GM19023 (cell line): Measurements from ENCODE around the gene ZFYVE28.

ENCODE experiments used
- ATAC-seq: cut with Tn5 transposase; IDR thresholded peaks from one replicate; pipeline ENCODE4 v1.9.1; 2021; ENCODE audit warnings: mild to moderate bottlenecking, moderate library complexity; ENCODE audit not compliant: unreplicated experiment

ZFYVE28 gene

GRCh38 chr4:2264481-2265041 lies 153.9 kb downstream of the ZFYVE28 start:
- no peak for ATAC-seq

GRCh38 chr4:2263926-2264321 lies 154.5 kb downstream of the ZFYVE28 start:
- ATAC-seq, result no peak

- ATAC-seq, result no peak
Observed at GRCh38 chr4:2262944-2263250, 155.5 kb downstream of the ZFYVE28 start.

GRCh38 chr4:2262145-2262943 lies 156.1 kb downstream of the ZFYVE28 start:
- peak; percentile 91 for ATAC-seq

GRCh38 chr4:2261853-2262144 lies 156.6 kb downstream of the ZFYVE28 start, which contains the start of gene MXD4:
MXD4 (minus strand) TSS chr4:2262109; CDS start chr4:2261980, 129 bp downstream.
- ATAC-seq, result peak; percentile 1

- ATAC-seq, result peak; percentile 19
Observed at GRCh38 chr4:2261110-2261852, 157.2 kb downstream of the ZFYVE28 start.

- ATAC-seq, result no peak
Observed at GRCh38 chr4:2260344-2261109, 157.9 kb downstream of the ZFYVE28 start.

- no peak for ATAC-seq
Observed at GRCh38 chr4:2259541-2260343, 158.7 kb downstream of the ZFYVE28 start.

- no peak for ATAC-seq
Observed at GRCh38 chr4:2259036-2259540, 159.4 kb downstream of the ZFYVE28 start.

- no peak for ATAC-seq
Observed at GRCh38 chr4:2258091-2259035, 160.1 kb downstream of the ZFYVE28 start.

- ATAC-seq, result no peak
Observed at GRCh38 chr4:2257361-2258081, 160.9 kb downstream of the ZFYVE28 start.

- ATAC-seq, result no peak
Observed at GRCh38 chr4:2256781-2257191, 161.7 kb downstream of the ZFYVE28 start.

GRCh38 chr4:2256156-2256731 lies 162.2 kb downstream of the ZFYVE28 start:
- no peak for ATAC-seq

GRCh38 chr4:2255501-2256155 lies 162.8 kb downstream of the ZFYVE28 start:
- no peak for ATAC-seq

GRCh38 chr4:2254665-2255500 lies 163.6 kb downstream of the ZFYVE28 start:
- ATAC-seq, result no peak

- ATAC-seq, result no peak
Observed at GRCh38 chr4:2253160-2254084, 165.0 kb downstream of the ZFYVE28 start.
